ENCODE data around the gene HES4.

HES4 gene

DNA sequence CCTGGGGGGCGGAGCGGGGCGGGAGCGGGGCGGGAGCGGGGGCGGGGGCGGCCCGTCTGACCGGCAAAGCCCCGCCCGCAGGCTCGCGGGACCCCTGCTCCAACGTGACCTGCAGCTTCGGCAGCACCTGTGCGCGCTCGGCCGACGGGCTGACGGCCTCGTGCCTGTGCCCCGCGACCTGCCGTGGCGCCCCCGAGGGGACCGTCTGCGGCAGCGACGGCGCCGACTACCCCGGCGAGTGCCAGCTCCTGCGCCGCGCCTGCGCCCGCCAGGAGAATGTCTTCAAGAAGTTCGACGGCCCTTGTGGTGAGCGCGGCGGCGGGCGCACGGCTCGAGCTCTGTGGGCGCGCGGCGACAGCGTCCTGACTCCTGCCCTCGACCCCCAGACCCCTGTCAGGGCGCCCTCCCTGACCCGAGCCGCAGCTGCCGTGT, 41.2 kb upstream of the HES4 start:
- in situ Hi-C loops (cut with HindIII; ENCODE audit: low sequenced_read_pairs): no loop called here
- no peak for DNase-seq (ENCODE audit: low read depth)
- TF ChIP-seq, protein P1, sequence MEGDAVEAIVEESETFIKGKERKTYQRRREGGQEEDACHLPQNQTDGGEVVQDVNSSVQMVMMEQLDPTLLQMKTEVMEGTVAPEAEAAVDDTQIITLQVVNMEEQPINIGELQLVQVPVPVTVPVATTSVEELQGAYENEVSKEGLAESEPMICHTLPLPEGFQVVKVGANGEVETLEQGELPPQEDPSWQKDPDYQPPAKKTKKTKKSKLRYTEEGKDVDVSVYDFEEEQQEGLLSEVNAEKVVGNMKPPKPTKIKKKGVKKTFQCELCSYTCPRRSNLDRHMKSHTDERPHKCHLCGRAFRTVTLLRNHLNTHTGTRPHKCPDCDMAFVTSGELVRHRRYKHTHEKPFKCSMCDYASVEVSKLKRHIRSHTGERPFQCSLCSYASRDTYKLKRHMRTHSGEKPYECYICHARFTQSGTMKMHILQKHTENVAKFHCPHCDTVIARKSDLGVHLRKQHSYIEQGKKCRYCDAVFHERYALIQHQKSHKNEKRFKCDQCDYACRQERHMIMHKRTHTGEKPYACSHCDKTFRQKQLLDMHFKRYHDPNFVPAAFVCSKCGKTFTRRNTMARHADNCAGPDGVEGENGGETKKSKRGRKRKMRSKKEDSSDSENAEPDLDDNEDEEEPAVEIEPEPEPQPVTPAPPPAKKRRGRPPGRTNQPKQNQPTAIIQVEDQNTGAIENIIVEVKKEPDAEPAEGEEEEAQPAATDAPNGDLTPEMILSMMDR (IDR thresholded peaks at IDR 0.05; ENCODE audit: low read depth, low read length, missing control alignments): no peak
- H3K4me3 ChIP-seq (ENCODE audit: low read depth, low read length): no peak overlapping the region

DNA sequence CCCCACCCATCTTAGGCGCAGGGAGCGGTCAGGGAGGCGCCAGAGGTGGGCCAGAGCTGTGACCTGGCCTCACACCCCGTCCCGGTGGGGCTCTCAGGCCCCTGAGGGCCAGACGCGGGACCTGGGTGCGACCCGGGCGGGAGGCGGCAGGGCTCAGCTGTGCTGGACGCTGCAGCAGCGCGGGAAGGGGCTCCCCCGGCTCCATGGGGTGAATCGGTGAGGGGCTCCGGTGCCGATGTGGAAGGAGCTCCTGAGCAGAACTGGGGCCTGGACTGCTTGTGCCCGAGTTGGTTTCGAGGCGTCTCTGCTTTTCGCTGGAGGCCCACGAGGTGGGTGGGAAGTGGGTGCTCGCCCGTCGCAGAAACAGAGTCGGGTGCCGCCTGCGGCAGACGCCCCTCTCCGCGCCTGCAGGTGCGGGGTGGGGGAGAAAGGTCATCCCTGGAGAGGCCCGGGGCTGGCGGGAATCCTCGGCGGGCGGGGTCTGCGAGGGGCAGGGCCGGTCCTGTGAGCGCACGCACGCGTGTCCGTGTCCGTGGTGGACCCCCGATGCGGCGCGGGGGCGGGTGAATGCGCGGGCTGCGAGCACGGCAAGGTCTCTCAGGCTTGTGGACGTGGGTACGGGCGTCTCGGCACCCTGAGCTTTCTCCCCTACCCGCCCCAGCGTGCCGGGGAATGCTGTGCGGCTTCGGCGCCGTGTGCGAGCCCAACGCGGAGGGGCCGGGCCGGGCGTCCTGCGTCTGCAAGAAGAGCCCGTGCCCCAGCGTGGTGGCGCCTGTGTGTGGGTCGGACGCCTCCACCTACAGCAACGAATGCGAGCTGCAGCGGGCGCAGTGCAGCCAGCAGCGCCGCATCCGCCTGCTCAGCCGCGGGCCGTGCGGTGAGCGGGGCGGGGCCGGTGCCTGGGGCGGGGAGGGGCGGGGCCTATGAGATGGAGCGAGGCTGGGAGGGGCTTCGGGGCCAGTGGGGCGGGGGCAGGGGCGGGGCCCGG, 40.4 kb upstream of the HES4 start:
- in situ Hi-C loops (cut with HindIII; ENCODE audit: low sequenced_read_pairs): no loop called here
- H3K4me3 ChIP-seq (ENCODE audit: low read depth, low read length): peak overlapping the region; percentile 36
- peak; percentile 52 for DNase-seq (ENCODE audit: low read depth)
- TF ChIP-seq, protein P1 (IDR thresholded peaks at IDR 0.05; ENCODE audit: low read depth, low read length, missing control alignments): peak; percentile 22

DNA sequence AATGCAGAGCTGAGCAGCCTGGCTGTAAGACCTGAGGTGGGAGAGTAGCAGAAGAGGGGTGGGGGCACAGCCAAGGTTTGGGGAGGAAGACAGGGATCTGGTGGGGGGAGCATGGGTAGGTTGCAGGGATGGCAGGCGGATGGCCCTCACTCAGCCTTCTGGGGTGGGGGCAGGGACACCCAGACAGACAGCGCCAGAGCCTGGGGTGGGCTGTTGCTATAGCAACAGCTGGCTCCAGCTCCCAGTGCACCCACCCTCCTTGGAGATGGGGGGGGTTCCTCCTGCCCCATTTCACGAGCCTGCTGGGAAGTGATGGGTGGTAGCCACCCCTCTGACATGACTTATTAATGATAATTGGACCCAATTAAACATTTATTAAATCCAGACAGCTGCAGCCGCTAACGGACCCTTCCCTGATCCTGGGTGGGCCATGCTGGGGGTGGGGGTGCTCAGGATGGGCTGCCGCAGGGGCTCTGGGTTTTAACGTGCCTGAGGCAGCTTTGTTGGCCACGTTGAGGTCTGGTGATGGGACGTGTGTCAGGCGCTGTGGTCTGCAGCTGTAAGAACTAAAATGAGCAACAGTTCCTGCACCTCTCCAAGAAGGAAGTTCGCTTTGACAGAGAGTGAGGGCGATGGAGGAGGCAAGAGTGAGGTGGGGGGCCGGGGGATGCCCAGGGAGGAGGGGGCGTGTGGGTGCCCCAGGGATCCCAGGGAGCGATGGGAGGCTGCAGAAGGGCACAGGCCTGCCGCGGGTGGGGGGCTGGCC, 39.4 kb upstream of the HES4 start:
- TF ChIP-seq, protein P1 (IDR thresholded peaks at IDR 0.05; ENCODE audit: low read depth, low read length, missing control alignments): no peak
- H3K4me3 ChIP-seq (ENCODE audit: low read depth, low read length): no peak overlapping the region
- DNase-seq (ENCODE audit: low read depth): no peak
- in situ Hi-C loops (cut with HindIII; ENCODE audit: low sequenced_read_pairs): no loop called here

DNA sequence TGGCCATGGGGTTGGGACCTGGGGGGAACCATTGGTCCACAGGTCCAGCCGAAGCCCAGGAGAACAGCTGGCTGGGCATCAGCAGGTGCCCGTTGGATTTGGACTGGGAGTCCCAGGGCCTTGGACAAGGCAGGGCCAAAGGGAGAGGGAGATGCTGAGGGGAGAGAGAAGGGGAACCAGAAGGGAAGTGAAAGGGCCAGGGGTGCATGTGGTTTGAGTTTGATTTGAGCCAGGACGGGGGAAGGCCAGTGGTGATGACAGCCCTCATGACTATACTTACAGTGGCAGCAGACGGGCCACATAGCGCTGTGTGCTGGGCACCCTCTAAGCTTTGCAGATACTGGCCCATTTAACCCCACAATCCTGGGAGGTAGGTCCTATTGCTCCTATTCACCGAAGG, 38.8 kb upstream of the HES4 start:
- no peak overlapping the region for H3K4me3 ChIP-seq (ENCODE audit: low read depth, low read length)
- no peak for DNase-seq (ENCODE audit: low read depth)
- TF ChIP-seq, protein P1 (IDR thresholded peaks at IDR 0.05; ENCODE audit: low read depth, low read length, missing control alignments): no peak
- in situ Hi-C loops (cut with HindIII; ENCODE audit: low sequenced_read_pairs): no loop called here

DNA sequence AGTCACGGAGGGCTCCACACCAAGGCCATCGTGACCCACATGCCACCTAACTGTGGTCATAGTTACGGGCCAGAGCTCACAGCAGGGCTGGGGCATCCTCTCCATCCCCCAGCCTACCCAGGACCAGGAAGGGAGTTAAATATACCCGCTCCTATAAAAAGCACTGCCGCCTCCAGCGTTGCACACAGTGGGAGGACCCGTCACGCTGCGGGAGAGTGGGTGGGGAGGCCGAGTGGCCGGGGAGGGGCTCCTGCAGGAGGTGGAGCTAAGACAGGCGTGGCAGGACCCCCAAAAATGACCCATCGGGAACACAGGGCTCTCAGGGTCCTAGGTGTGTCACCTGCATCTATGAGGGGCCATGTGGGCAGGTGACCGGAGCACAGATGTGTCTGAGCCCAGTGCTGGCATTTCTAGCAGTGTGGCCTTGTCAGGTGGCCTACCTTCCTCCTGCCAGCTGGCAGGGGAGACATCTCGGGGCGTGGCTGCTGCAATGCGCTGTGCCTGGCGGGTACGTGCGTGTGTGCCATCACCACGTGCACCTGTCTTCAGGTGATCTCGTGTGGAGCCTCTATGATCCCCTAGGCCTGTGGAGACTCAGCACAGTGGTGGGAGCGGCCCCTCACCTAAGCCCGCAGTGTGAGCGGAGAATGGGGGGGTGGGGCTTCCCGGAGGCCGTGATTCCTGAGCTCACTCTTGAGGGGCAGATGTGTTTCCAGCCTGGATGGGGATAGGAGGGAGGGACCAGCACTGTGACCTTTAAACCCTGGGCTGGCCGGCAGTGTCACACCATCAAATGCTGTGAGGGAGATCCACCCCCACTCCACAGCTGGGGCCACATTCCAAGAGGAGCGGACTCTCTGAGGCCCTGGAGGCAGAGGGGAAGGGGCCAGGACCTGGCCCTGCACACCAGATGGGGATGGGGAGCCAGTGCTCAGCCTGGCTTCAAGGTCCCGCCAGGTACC, 37.8 kb upstream of the HES4 start:
- TF ChIP-seq, protein P1 (IDR thresholded peaks at IDR 0.05; ENCODE audit: low read depth, low read length, missing control alignments): no peak
- in situ Hi-C loops (cut with HindIII; ENCODE audit: low sequenced_read_pairs): no loop called here
- no peak overlapping the region for H3K4me3 ChIP-seq (ENCODE audit: low read depth, low read length)
- DNase-seq (ENCODE audit: low read depth): no peak

All from astrocyte of the cerebellum (primary cell).